ENCODE results near the gene OXSM.

The OXSM gene

GRCh38 chr3:25789596-25790556, at the start of gene OXSM:
Gene OXSM, plus strand, starts transcription at chr3:25790090. Its CDS starts 931 bp downstream, at chr3:25791021.
- DNase-seq = peak; percentile 92

GRCh38 chr3:25744470-25744869, 45.4 kb upstream of the OXSM start:
- no peak for DNase-seq

- DNase-seq = no peak
Observed at GRCh38 chr3:25747033-25747432, 42.9 kb upstream of the OXSM start.

- DNase-seq = no peak
Observed at GRCh38 chr3:25748189-25748588, 41.7 kb upstream of the OXSM start.

GRCh38 chr3:25749031-25749581, 40.8 kb upstream of the OXSM start:
- DNase-seq = no peak

- no peak for DNase-seq
Observed at GRCh38 chr3:25751048-25751447, 38.8 kb upstream of the OXSM start.

GRCh38 chr3:25751725-25752124, 38.2 kb upstream of the OXSM start:
- DNase-seq = no peak

GRCh38 chr3:25768851-25769250, 21.0 kb upstream of the OXSM start:
- no peak for DNase-seq

- DNase-seq = no peak
Observed at GRCh38 chr3:25775936-25776335, 14.0 kb upstream of the OXSM start.

- no peak for DNase-seq
Observed at GRCh38 chr3:25780618-25781017, 9.3 kb upstream of the OXSM start.

- no peak for DNase-seq
Observed at GRCh38 chr3:25781145-25781757, 8.6 kb upstream of the OXSM start.

GRCh38 chr3:25781758-25782594, 7.9 kb upstream of the OXSM start:
- DNase-seq = no peak

- no peak for DNase-seq
Observed at GRCh38 chr3:25782636-25782937, 7.3 kb upstream of the OXSM start.

GRCh38 chr3:25782938-25783660, 6.8 kb upstream of the OXSM start, which contains the start of gene NGLY1:
Gene NGLY1, minus strand, starts transcription at chr3:25783443. Its CDS starts 53 bp downstream, at chr3:25783390.
- peak; percentile 86 for DNase-seq

- peak; percentile 70 for DNase-seq
Observed at GRCh38 chr3:25783661-25784512, 6.0 kb upstream of the OXSM start.

- no peak for DNase-seq
Observed at GRCh38 chr3:25784971-25785370, 4.9 kb upstream of the OXSM start.

- DNase-seq = no peak
Observed at GRCh38 chr3:25785826-25786225, 4.1 kb upstream of the OXSM start.

GRCh38 chr3:25787689-25788088, 2.2 kb upstream of the OXSM start:
- no peak for DNase-seq

- no peak for DNase-seq
Observed at GRCh38 chr3:25789209-25789595, 688 bp upstream of the OXSM start.

- DNase-seq = no peak
Observed at GRCh38 chr3:25801786-25802185, 11.9 kb downstream of the OXSM start.

GRCh38 chr3:25803833-25804232, 13.9 kb downstream of the OXSM start:
- no peak for DNase-seq
